ENCODE data around the gene EXOC8.
A peak's percentile ranks its signal among the peaks of the same experiment; 100 is the strongest.

The EXOC8 gene

DNA sequence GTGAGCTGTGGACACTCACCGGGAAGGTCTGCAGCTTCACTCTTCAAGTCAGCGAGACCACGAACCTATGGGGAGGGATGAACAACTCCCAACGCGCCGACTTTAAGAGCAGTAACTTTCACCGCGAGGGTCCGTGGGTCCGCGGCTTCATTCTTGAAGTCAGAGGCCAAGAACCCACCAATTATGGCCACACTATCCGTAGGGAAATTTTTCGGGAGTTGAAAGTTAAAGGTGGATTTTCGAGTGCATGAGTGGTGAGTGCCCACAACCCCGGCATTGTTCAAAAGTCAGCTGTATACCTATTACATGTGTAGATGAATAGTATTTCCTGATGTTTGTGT lies 19.7 kb downstream of the EXOC8 start:
- Histone ChIP-seq H3K4me3 (ENCODE audit: low read length) (no peak overlapping the region), H3K4me1 (ENCODE audit: low read length) (no peaks in the 10 kb centered on the region), H3K4me2 (ENCODE audit: low read length) (no peak overlapping the region), H3K27ac (ENCODE audit: low read length) (no peak overlapping the region), H3K79me2 (ENCODE audit: low read length) (no peaks in the 10 kb centered on the region), H4K20me1 (ENCODE audit: insufficient read depth, low read length) (no peaks in the 10 kb centered on the region), H2AFZ (ENCODE audit: low read depth, low read length) (no peak overlapping the region), H3K27me3 (ENCODE audit: low read depth, low read length) (no peaks in the 10 kb centered on the region), H3K9me3 (ENCODE audit: insufficient read depth, low read length) (no peaks in the 10 kb centered on the region), H3K9ac (ENCODE audit: low read length) (no peak overlapping the region), H3K36me3 (replicated peaks; ENCODE audit: low read depth, low read length) (no peaks in the 10 kb centered on the region)
- TF ChIP-seq, protein P1, sequence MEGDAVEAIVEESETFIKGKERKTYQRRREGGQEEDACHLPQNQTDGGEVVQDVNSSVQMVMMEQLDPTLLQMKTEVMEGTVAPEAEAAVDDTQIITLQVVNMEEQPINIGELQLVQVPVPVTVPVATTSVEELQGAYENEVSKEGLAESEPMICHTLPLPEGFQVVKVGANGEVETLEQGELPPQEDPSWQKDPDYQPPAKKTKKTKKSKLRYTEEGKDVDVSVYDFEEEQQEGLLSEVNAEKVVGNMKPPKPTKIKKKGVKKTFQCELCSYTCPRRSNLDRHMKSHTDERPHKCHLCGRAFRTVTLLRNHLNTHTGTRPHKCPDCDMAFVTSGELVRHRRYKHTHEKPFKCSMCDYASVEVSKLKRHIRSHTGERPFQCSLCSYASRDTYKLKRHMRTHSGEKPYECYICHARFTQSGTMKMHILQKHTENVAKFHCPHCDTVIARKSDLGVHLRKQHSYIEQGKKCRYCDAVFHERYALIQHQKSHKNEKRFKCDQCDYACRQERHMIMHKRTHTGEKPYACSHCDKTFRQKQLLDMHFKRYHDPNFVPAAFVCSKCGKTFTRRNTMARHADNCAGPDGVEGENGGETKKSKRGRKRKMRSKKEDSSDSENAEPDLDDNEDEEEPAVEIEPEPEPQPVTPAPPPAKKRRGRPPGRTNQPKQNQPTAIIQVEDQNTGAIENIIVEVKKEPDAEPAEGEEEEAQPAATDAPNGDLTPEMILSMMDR (IDR thresholded peaks at IDR 0.05; ENCODE audit: low read depth, low read length): no peak
- no peak for TF ChIP-seq EZH2phosphoT487 (IDR thresholded peaks at IDR 0.05; ENCODE audit: low read depth)

GRCh38 chr1:231317306-231318014 lies 20.2 kb downstream of the EXOC8 start:
- Histone ChIP-seq H3K4me2 (ENCODE audit: low read length) (no peak overlapping the region), H2AFZ (ENCODE audit: low read depth, low read length) (no peak overlapping the region), H3K4me1 (ENCODE audit: low read length) (no peaks in the 10 kb centered on the region), H3K36me3 (replicated peaks; ENCODE audit: low read depth, low read length) (no peaks in the 10 kb centered on the region), H3K27me3 (ENCODE audit: low read depth, low read length) (no peaks in the 10 kb centered on the region), H3K9ac (ENCODE audit: low read length) (no peak overlapping the region), H3K27ac (ENCODE audit: low read length) (no peak overlapping the region), H3K79me2 (ENCODE audit: low read length) (no peaks in the 10 kb centered on the region), H3K4me3 (ENCODE audit: low read length) (no peak overlapping the region), H4K20me1 (ENCODE audit: insufficient read depth, low read length) (no peaks in the 10 kb centered on the region), H3K9me3 (ENCODE audit: insufficient read depth, low read length) (no peaks in the 10 kb centered on the region)
- TF ChIP-seq, protein P1 (IDR thresholded peaks at IDR 0.05; ENCODE audit: low read depth, low read length): no peak
- TF ChIP-seq EZH2phosphoT487 (IDR thresholded peaks at IDR 0.05; ENCODE audit: low read depth): no peak

DNA sequence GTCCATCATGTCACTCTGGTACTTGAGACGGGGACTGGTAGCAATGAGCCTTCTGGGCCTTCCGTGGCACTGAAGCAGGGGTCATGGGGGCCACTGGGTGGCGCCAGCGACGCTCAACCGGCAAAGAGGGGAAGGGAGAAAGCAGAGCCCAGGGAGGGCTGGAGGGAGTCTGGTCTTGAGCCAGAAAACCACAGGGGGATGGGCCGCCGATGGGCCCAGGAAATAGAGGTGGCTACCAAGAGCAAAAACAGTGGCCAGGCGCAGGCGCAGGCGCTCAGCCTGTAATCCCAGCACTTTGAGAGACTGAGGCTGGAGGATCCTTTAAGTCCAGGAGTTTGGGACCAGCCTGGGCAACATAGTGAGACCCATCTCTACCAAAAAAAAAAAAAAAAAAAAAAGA lies 21.8 kb downstream of the EXOC8 start:
- TF ChIP-seq, protein P1 (IDR thresholded peaks at IDR 0.05; ENCODE audit: low read depth, low read length): peak; percentile 92
- TF ChIP-seq EZH2phosphoT487 (IDR thresholded peaks at IDR 0.05; ENCODE audit: low read depth): no peak
- Histone ChIP-seq H2AFZ (ENCODE audit: low read depth, low read length) (0 out of 2 replicates have a peak overlapping the region, but pooled peaks have one; percentile 17), H3K9me3 (ENCODE audit: insufficient read depth, low read length) (no peaks in the 10 kb centered on the region), H3K27me3 (ENCODE audit: low read depth, low read length) (no peaks in the 10 kb centered on the region), H3K4me1 (ENCODE audit: low read length) (no peaks in the 10 kb centered on the region), H3K9ac (ENCODE audit: low read length) (no peak overlapping the region), H3K27ac (ENCODE audit: low read length) (no peak overlapping the region), H3K36me3 (replicated peaks; ENCODE audit: low read depth, low read length) (no peaks in the 10 kb centered on the region), H4K20me1 (ENCODE audit: insufficient read depth, low read length) (no peaks in the 10 kb centered on the region), H3K4me2 (ENCODE audit: low read length) (no peak overlapping the region), H3K79me2 (ENCODE audit: low read length) (no peaks in the 10 kb centered on the region), H3K4me3 (ENCODE audit: low read length) (no peak overlapping the region)

GRCh38 chr1:231313661-231314060 lies 24.0 kb downstream of the EXOC8 start:
- Histone ChIP-seq H3K4me1 (ENCODE audit: low read length) (no peaks in the 10 kb centered on the region), H2AFZ (ENCODE audit: low read depth, low read length) (no peak overlapping the region), H3K36me3 (replicated peaks; ENCODE audit: low read depth, low read length) (no peaks in the 10 kb centered on the region), H3K79me2 (ENCODE audit: low read length) (no peaks in the 10 kb centered on the region), H3K27ac (ENCODE audit: low read length) (no peak overlapping the region), H3K4me3 (ENCODE audit: low read length) (no peak overlapping the region), H3K27me3 (ENCODE audit: low read depth, low read length) (no peaks in the 10 kb centered on the region), H3K9me3 (ENCODE audit: insufficient read depth, low read length) (no peaks in the 10 kb centered on the region), H3K4me2 (ENCODE audit: low read length) (no peak overlapping the region), H4K20me1 (ENCODE audit: insufficient read depth, low read length) (no peaks in the 10 kb centered on the region), H3K9ac (ENCODE audit: low read length) (no peak overlapping the region)
- TF ChIP-seq EZH2phosphoT487 (IDR thresholded peaks at IDR 0.05; ENCODE audit: low read depth): no peak
- TF ChIP-seq, protein P1 (IDR thresholded peaks at IDR 0.05; ENCODE audit: low read depth, low read length): no peak

Measured in OCI-LY3 (cell line).